ENCODE results near the gene STAC3. TPM values are rescaled to one million over a fixed set of nuclear protein-coding genes. Genes with fewer than 3 reads are reported as not detected.

The STAC3 gene
- total RNA-seq, 2 donors from 2014 or later, result 2.0 to 4.2 TPM

DNA sequence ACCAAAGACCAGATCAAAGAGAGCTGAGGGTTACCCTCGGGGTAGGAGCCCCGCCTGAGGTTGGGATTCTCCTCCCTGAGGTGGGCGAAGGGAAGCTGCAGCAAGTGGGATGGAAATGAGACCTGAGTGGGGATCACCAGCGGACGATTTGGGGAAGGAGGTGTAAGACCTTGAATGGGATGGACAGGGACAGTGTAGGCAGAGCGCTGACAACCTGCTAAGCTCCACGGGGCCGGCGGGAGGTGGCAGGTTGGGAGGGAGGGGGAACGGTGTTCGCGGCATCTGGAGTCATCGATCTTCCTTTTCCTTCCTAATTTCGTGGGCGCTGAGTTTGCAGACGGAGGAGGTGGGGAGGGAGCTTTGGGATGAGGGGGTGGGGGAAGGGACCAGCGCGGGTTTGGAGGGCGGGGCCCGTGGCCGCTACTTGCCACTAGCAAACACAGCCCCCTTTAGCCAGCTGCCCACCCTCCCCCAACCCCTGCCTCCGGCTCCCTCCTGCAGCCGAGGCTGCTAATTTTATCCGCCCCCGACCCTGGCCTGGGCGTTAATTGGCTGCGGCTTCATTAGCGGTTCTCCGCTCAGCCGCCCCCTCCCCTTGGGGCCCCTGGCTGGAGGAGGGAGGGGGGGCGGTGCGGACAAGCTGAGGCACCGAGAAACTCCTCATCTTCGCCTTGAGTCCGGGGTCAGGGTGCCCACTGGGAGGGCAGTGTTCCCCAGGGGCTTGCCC is 24.2 kb downstream of the STAC3 start:
- ATAC-seq (no peak), DNase-seq (no peak)
- intact Hi-C loops (cut with DNase I, micrococcal nuclease), result no loop called here

DNA sequence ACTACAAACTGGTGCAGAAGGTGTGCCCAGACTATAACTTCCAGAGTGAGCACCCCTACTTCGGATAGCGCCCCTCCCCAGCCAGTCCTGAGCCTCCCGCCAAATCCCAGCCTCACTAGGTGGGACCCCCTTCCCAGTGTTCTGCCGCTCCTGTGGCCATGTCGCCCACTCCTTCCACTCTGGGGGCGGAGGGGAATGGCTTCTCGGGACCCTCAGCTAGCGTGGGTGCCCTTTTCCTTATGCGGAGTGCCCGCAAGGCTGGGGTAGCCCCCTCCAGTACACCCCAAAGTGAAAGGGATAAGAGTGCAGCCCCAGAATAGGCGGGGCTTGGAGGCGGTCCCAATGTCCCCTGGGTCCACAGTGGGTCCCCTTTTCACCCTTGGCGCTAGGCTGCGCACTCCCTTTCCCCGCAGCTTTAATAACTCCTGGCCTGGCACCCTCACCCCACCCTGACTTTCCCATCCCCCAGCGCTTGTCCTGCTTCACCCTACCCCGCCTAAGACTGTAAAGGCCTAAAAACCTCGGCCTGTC is 25.2 kb downstream of the STAC3 start:
- no peak for ATAC-seq
- intact Hi-C loops (cut with DNase I, micrococcal nuclease), result no loop called here
- DNase-seq, result no peak

DNA sequence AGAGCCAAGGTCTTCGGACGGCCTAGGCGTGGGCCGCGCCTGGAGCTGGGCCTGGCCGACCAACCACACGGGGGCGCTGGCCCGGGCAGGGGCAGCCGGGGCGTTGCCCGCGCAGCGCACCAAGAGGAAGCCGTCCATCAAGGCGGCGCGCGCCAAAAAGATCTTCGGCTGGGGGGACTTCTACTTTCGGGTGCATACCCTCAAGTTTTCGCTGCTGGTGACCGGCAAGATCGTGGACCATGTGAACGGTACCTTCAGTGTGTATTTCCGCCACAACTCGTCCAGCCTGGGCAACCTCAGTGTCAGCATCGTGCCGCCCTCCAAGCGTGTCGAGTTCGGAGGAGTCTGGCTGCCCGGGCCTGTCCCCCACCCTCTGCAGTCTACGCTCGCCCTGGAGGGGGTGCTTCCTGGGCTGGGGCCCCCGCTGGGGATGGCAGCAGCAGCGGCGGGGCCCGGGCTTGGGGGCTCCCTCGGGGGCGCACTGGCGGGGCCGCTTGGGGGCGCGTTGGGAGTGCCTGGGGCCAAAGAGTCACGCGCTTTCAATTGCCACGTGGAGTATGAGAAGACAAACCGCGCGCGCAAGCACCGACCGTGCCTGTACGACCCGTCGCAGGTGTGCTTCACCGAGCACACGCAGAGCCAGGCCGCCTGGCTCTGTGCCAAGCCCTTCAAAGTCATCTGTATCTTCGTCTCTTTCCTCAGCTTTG is 25.9 kb downstream of the STAC3 start:
- intact Hi-C loops (cut with DNase I, micrococcal nuclease), result no loop called here
- DNase-seq, result peak in 1 of 2 donors; percentile 70
- peak; percentile 68 for ATAC-seq

DNA sequence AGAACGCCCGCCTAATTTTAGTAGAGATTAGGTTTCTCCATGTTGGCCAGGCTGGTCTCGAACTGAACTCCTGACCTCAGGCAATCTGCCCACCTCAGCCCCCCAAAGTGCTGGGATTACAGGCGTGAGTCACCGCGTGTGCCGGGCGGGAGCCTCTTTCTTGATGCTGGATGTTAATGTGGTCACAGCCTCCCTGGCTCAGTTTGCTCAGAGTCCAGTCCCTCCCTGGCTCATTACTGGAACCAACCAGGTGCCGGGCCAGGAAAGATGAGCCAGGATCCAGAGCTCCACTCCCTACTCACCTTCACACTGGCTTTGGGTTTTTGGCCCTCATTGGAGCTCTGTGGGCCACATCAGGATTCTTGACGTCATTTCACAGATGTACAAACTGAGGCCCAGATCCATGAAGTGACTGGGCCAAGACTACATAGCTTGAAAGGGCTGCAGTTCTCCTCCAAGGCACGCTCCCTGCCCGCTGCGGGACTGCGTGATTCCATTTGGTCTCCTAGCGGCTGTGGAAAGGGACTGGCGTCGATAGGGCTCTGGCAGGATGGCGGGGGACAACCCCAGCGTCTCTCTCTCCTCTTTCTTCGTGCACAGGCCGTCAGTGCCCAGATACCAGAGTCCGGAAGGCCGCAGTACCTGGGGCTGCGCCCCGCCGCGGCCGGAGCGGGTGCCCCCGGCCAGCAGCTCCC is 26.6 kb downstream of the STAC3 start:
- peak; percentile 1 for ATAC-seq
- DNase-seq, result no peak
- intact Hi-C loops (cut with DNase I, micrococcal nuclease), result no loop called here

DNA sequence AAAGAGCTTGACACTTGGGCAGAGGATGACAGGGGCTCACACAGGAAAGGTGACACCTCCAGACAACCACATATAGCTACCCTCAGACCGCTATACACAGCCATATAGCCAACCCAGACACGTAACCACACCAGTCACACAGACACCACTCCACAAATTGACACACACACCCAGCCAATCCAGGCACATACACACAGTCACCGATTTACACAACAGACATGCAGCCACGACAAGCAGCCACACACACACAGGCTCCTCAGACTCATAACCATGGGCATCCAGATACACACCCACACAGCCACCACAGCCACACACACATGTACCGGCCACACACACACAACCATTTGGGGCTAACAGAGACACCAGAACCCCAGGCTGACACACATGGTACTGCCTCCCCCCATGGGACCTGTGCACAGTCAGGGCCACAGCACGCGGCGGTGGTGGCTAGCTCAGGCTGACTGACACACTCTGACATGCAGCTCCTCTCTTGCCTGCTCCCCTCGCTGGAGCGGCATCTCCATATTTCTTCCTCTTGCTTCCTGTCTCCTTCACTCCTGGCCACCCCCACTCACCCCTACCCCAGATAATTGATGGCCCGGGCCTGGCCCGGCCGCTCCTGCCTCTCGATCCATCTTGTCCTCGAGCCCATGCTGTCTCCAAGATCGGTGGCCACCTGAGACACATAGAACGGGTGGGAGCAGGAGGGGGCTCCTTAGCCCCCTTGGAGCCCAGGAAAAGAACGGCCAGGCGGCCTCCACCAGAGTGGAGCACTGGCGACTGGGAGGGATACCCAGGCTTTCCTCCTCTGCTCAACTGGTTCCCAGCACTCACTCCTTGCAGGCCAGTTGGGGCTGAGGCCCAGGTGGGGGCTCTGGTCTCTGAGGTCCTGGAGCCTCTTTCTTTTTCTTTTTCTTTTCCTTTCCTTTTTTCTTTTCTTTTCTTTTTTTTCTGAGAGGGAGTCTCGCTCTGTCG is 27.5 kb downstream of the STAC3 start:
- DNase-seq, result no peak
- no peak for ATAC-seq
- intact Hi-C loops (cut with DNase I, micrococcal nuclease), result no loop called here

DNA sequence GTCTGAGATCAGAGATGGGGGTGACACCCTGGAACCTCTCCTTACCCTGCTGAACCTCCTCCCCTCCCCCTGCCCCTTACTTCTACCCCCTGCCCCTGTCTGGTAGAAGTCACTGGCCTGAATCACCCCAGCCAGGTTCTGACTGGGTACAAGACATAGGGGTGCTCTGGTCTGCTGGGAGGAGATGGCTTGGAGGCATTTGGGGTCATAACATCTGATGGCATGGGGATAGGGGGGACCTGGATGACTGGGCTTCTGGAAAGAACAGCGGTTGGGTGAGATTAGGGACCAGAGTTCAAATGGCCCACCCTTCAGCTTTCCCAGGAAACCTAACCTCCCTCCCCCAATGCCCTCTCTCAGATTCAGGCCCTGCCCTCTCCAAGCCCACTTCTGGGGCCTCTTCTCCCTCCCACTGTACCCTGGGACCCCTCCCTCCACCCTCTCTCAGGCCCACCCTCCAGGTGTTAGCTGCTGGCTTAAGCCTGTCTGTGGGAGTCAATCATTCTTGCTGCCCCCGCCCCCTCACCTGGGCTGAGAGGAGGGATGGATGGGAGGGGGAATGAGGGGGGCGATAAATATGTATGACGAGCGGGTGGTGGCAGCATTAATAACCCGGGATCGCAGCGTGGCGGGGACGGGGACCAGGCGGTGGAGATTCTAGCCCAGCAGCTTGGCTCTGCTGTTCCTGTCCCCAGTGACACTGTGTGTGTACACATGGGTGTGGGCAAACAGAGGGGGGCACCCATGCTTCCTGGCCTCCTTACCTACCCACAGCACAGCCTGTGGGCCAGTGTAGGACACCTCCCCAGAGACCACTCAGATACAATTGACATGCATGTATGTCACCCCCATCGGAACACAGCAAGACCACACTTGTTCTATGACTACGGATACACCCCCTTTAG is 28.4 kb downstream of the STAC3 start:
- DNase-seq (no peak), ATAC-seq (no peak)

DNA sequence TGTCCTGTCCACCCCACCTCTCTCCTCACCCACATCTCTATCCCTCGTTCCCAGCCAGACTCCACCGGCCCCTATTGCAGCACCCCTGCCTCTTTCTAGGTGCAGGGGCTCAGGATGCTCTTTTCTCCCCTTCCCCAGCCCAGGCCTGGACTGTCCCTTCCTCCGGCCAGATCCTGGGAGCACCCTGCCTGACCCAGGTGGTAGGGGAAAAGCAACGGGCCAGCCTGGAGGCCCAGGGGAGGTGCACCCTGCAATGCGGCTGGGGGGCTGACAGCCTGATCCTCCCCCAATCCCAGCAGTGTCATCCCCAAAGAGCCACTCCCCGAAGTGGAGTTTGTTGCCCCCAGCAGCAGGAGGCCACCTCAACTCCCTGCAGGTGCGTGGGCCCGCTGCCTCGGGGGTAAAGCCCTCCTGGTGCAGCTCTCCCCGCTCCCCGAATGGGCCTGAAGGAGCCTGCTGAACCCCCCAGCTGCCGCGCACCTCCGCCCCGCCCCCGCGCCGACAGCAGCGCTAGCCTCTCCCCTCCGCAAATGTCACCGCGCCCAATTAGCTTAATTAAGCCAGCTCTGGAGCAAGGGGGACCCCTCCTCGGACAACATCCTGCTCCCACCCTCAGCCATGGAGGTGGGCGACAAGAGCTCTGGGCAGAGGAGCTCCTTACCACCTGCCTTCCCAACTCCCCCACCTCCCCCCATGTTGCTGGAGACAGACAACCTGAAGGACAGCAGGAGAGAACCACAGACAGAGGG is 29.6 kb downstream of the STAC3 start:
- DNase-seq, result no peak
- intact Hi-C loops (cut with DNase I, micrococcal nuclease), result no loop called here
- ATAC-seq, result no peak

More for the DNA sequence above, 28.4 kb downstream of the STAC3 start:
- intact Hi-C loops (cut with DNase I, micrococcal nuclease), result no loop called here

DNA sequence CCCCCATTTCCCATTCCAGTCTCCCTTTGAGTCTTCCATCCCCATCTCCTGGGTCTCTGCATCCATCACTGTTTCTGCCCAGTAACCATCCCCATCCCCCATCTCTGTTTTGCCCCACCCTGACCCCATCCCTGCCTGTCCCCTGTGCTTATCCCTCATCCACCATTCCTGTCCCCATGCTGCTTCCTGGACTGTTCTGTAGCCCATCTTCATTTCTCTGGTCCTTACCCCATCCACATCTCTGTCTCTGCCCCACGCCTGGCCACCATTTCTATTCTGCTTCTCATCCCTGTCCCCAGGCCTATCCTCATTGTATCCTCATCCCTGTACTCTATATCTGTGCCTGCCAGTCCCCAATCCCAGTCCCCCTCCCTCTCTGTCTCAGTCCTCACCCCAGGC is 30.2 kb downstream of the STAC3 start:
- intact Hi-C loops (cut with DNase I, micrococcal nuclease), result no loop called here
- DNase-seq, result no peak
- ATAC-seq, result no peak

DNA sequence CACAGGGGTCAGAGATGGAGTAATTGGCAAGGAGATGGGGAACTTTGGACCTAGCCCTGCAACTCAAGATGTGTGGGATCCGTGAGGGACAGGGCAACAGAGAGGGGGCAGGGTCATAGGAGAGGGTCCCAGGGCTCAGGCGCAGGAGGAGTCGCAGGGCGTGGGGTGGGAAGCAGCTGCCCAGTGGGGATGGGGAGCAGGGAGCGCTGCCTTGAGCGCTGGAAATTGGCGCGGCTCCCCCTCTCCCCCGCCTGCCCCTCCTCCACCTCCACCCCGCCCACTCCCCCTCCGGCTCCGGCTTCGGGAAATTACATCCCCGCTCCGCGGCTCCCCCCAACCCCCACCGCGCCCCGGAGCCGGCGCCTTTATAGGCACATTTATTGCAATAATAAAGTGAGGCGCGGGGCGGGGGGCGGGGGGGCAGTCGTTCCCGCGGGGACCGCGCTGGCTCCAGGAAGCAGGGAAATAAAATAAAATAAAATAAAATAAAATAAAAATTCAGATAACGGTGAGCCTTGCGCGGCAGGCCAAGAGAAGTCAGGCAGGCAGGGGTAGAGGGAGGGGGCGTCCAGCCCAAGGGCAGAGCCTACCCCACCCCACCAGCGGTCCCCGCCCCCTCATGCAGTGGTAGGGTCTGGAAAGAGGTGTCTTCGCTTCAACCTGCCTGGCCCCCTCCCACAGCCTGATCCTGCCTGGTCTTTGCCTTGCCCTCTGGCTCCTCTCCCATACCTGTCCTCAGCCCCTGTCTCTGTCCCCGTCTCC is 30.8 kb downstream of the STAC3 start:
- no peak for ATAC-seq
- no peak for DNase-seq
- intact Hi-C loops (cut with DNase I, micrococcal nuclease), result no loop called here

DNA sequence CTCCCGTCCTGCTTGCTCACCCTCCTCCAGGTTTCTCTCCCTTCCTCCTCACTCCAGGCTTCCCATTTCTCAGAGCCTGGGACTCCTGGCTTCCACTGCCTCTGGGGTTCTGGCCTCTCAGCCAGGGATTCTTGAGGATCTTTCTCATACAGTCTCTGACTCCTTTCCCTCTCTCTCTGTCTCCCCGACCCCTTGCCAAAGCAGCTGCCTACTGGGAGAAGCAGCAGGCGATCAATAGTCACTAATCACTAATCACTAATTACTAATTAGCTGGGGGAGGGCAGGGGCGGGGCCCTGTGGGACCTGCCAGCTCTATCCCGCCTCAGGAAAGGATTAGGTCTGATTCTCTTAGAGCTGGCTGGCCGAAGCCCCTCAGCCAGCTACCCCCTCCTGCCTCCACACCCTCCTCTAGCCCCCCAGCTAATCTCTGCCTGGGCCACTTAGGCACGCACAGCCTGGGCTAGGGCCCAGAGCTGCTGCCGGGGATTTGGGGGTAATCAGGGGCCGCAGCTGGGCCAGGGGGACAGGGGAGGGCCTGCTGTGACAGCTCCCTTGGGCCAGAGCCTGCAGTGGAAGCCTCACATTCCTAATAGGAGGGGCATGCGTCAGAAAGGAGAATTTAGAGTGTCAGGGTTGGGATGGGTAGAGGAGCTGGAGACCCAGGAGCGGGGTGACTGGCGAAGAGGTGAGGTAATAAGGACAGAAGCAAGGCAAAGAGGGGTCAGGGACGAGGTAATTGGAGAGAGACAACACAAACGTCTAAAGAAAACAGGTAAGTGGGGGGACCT is 31.6 kb downstream of the STAC3 start:
- intact Hi-C loops (cut with DNase I, micrococcal nuclease), result no loop called here
- no peak for ATAC-seq
- DNase-seq, result no peak

DNA sequence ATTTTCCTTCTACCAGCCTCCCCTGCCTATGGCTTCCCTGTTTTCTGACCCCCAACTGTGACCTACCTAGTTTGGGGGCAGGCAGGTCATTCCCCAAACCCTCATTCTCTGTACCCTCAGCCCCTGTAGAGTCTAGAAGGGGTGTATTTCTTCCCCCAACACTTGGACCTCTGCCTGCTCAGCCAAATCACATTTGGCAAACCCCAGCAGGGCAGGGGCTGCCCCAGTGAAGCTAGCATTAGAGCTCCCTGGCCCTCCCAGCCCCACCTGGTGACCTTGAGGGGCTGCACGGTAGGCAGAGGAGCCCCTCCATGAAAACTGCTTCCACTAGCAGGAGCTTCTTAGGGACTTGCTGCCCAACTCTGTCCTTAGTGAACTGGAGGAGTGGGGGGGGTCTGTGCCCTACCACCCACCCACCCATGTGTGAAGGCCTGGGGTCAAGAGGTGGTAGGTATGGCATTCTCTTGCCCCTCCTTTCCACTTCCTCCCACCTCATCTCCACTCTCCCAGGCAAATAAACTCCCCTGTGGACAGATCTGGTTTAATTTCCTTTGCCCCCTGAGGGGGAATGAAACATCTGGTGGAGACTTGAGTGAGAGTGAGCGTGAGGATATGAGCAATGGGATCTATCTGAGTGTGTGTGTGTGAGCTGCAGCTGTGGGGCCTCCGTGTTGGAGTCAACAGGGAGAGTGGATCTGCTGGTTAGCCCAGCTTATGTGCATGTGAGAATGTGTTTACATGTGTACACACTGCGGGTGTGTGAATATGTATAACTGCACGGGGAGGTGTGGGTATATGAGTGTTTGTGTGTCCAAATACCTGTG is 32.7 kb downstream of the STAC3 start:
- intact Hi-C loops (cut with DNase I, micrococcal nuclease), result no loop called here
- DNase-seq (no peak), ATAC-seq (no peak)

DNA sequence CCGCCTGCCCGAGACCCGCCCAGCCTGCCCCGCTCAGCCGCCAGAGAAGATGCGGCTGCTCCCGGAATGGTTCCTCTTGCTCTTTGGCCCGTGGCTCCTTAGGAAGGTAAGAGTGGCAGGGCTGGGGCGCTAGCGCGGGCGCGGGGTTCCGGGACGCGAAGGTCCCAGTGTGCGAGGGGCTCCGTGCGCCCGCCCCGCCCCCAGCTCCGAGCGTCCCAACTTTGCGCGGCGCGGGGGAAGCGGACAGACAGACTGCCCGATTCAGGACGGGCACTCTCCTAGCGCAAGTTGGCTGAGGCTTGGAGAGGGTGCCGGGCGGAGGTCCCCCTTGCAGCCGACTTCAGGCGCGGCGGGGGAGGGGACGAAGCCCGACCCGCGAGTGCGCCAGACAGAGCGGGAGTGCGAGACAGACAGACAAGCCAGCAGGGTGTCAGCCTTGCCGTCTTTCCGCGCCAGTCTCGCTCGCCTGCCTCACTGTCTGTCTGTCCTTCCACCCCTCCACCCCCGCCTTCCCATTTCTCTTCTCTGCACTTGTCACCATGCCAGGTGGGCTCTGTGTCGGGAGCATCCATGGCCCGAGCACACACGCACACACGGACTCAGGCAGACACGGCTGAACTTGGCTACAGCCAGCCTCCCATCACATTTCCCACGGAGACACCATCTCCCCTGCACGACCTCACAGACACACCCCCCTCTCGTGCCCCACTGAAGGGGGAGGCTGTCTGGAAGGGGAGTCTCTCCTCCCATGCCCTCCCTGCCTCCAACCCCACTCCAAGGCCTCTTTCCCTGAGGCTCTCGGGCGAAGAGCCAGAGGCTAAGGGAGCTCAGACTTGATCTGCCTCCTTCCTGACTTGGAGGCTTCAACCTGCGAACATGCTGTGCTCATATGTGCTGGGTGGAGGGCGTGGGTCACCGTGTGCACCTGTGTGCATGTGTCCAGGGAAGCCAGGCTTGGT is 33.8 kb downstream of the STAC3 start:
- intact Hi-C loops (cut with DNase I, micrococcal nuclease), result no loop called here
- ATAC-seq, result no peak
- no peak for DNase-seq

DNA sequence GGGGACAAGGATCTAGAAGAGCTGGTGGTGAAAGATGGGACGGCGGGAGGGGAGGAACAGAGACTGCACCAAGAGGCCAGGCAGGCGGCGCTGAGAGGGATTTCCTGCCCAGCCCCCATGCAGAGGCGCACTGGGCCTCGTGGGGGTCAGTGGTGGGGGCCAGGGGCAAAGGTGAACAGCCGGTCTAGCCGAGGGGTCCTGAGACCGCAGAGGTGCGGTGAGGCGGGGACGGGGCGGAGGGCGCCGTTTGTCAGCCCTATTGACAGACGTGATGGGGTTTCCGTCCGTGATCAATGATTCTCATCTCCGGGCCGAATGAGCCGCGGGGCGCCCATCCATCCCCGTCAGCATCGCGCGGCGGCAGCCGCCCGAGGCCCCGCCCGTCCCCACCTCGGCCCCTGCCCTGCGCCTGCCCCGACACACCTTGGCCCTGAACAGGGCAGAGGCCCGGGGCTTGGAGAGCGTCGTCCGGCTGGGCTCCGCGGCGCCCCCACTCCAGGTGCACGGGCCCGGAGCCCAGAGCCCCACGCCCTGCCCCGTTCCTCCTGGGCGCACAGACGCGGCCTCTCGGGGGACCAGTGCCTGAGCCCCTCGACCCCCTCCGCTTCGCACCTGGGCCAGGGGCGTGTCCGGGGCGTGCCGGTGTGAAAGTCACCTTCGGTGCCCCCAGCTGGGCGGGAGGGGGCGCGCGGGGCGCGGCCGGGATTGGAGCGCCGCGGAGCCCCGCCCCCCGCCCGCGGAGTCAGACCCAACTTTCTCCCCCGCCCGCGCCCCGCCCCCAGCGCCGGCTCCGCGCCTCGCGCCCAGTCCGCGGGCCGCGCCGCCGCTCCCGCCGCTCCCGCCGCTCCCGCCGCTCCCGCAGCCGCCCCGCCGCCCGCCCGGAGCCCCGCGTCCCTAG is 34.7 kb downstream of the STAC3 start, which contains the start of gene NXPH4:
Gene NXPH4 (plus strand): TSS at position 781 of the 898 bp plus-strand sequence. CDS start 176 bp downstream, outside the sequence.
- intact Hi-C loops (cut with DNase I, micrococcal nuclease), result no loop called here
- peak; percentile 10 for ATAC-seq

More for the DNA sequence above, 34.7 kb downstream of the STAC3 start, which contains the start of gene NXPH4:
- DNase-seq, result peak in 1 of 2 donors; percentile 63
